ENCODE measurements around the gene PHYKPL. TPM values are rescaled to one million over a fixed set of nuclear protein-coding genes. Genes with fewer than 3 reads are reported as not detected.

Gene PHYKPL
- 89.7 TPM for total RNA-seq (ENCODE audit: unreplicated experiment)
- long read RNA-seq, transcript PHYKPL-201 (13 exons, 2,038 nt): major isoform, 5 of 25 reads
- long read RNA-seq, partial matches to known transcripts: 4 of 25 reads
- long read RNA-seq, other reads (novel, unspliced or antisense): 16 of 25 reads

DNA sequence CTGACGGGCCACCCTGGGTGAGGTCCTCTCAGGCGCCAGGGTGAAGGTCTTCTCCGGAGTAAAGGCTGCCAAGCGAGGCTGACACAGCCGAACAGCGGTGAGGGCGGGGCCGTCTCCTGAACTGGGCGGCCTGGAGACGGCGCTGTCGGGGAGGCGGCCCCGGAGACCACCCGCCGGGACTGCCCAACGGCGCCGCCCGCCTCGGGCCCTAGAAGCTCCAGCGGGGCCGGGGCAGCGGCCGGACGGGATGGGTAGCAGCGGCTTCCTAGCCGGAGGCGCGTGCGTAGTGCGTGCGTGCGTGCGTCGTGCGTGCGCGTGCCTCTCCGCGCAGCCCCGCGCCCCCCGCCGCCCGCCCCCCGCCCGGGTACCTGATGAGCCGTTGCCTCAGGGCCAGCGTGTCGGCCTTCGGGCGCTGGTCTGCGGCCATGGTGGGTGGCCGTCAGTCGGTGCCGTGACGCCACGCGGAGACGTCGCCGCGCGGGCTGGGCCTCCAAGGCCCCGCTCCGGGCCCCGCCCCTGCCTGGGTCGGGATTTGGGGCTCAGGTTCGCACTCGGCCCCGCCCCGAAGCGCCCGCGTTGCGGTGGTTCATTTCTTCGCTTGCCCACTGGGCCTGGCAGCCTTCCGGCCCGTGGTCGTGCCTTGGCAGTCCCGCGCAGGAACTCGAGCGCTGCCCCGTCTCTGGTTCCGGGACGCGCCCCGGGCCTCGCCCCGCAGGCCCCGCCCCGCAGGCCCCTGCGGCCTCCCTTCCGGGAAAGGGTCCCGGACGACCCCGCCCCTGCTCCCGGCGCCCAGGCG, at the start of gene PHYKPL:
PHYKPL (minus strand) TSS at position 679 of the 796 bp plus-strand sequence; CDS start at position 427, 252 bp downstream.
- H3K4me3 Mint-ChIP-seq (ENCODE audit: unreplicated experiment): peak within 1 kb of the TSS; percentile 91

GRCh38 chr5:178282391-178282790, 49.8 kb upstream of the PHYKPL start:
- H3K27me3 Mint-ChIP-seq (ENCODE audit: unreplicated experiment): peaks cover 9% of the 10 kb centered on the region
- peaks cover 9% of the 10 kb centered on the region for H3K4me1 Mint-ChIP-seq (ENCODE audit: low read depth, unreplicated experiment)
- no peak for DNase-seq
- H3K27ac Mint-ChIP-seq (ENCODE audit: unreplicated experiment): no peak overlapping the region
- H3K4me3 Mint-ChIP-seq (ENCODE audit: unreplicated experiment): no peak overlapping the region
- TF ChIP-seq CTCF (IDR thresholded peaks at IDR 0.05; ENCODE audit: partially characterized antibody, unreplicated experiment): no peak
- peaks cover 5% of the 10 kb centered on the region for H3K9me3 Mint-ChIP-seq (ENCODE audit: unreplicated experiment)
- H3K36me3 Mint-ChIP-seq (ENCODE audit: unreplicated experiment): peaks cover 5% of the 10 kb centered on the region

More for the DNA sequence above, at the start of gene PHYKPL:
- Mint-ChIP-seq H3K36me3 (ENCODE audit: unreplicated experiment) (peaks cover 15% of the 10 kb centered on the region), H3K4me1 (ENCODE audit: low read depth, unreplicated experiment) (peaks cover 18% of the 10 kb centered on the region), H3K27me3 (ENCODE audit: unreplicated experiment) (peaks cover 7% of the 10 kb centered on the region), H3K27ac (ENCODE audit: unreplicated experiment) (peak within 1 kb of the TSS; percentile 66), H3K9me3 (ENCODE audit: unreplicated experiment) (peaks cover 12% of the 10 kb centered on the region)
- peak; percentile 72 for DNase-seq
- no peak for TF ChIP-seq CTCF (IDR thresholded peaks at IDR 0.05; ENCODE audit: partially characterized antibody, unreplicated experiment)

DNA sequence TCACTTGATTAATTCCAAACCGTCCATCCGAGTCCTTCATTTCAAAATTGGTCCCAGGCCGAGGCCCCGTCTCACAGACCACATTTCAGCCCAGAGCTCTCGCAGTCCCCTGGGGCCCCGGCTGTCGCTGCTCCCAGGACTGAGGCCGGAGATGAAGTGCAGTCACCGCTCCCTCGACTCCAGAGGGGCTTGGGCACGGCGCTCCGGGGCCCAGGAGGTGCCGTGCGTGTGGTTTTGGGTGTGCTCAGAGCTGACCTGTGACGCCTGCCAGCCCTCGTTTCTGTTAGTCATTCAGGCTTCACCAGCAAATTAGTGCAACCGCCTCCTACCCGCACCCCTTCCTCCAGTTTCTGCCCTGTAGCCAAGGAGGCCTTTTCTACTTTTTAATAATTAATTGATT, 48.7 kb upstream of the PHYKPL start:
- H3K36me3 Mint-ChIP-seq (ENCODE audit: unreplicated experiment): peaks cover 5% of the 10 kb centered on the region
- H3K9me3 Mint-ChIP-seq (ENCODE audit: unreplicated experiment): peaks cover 5% of the 10 kb centered on the region
- H3K4me1 Mint-ChIP-seq (ENCODE audit: low read depth, unreplicated experiment): peaks cover 5% of the 10 kb centered on the region
- H3K4me3 Mint-ChIP-seq (ENCODE audit: unreplicated experiment): no peak overlapping the region
- no peak for TF ChIP-seq CTCF (IDR thresholded peaks at IDR 0.05; ENCODE audit: partially characterized antibody, unreplicated experiment)
- DNase-seq: peak; percentile 52
- H3K27me3 Mint-ChIP-seq (ENCODE audit: unreplicated experiment): peaks cover 9% of the 10 kb centered on the region
- no peak overlapping the region for H3K27ac Mint-ChIP-seq (ENCODE audit: unreplicated experiment)

DNA sequence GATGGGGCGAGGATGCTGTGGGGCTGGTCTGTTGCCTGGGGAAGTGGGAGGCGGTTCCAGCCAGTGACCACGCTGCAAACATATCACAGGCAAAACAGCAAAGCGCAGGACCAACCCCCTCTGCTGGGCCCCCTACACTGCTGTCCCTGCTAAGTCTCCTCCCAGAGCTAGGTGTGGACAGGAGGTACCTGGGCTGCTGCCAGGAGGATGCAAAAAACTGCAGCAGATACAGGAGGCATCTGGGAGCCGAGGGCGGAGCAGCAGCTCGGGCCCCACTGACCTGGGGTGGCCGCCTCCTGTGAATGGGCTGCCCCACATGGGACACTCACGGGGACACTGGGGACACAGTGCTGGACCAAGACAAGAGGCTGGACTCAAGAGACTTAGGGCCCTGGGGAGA, 48.0 kb upstream of the PHYKPL start:
- Mint-ChIP-seq H3K27ac (ENCODE audit: unreplicated experiment) (no peak overlapping the region), H3K4me1 (ENCODE audit: low read depth, unreplicated experiment) (peaks cover 5% of the 10 kb centered on the region), H3K9me3 (ENCODE audit: unreplicated experiment) (peaks cover 5% of the 10 kb centered on the region), H3K27me3 (ENCODE audit: unreplicated experiment) (peaks cover 9% of the 10 kb centered on the region), H3K4me3 (ENCODE audit: unreplicated experiment) (no peak overlapping the region), H3K36me3 (ENCODE audit: unreplicated experiment) (peaks cover 11% of the 10 kb centered on the region)
- TF ChIP-seq CTCF (IDR thresholded peaks at IDR 0.05; ENCODE audit: partially characterized antibody, unreplicated experiment): no peak
- DNase-seq: no peak
